Measurements from ENCODE around the gene KIRREL3.

The KIRREL3 gene

DNA sequence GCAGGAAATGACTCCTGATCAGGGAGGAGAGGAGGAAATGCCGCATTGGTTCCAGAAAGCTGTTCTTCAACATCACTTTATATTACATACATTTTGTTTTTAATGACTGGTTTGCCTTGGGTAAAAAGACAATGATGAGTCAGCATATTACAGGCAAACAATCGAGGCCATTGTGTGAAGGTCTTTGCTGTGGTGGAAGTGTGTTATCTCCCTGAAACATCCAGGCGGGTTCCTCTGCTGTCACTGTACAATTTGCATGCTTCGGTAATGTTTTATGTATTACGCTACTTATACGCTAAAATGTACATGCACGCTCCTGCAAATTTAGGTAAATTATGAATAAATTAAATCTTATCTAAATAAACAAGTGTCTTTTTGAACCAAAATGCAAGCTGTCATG lies 161.1 kb downstream of the KIRREL3 start:
- no peak for TF ChIP-seq CTCF (IDR thresholded peaks at IDR 0.05; ENCODE audit: borderline replicate concordance, insufficient read depth, low read depth, low read length)

GRCh38 chr11:126838779-126839178 lies 161.8 kb downstream of the KIRREL3 start:
- H3K4me3 ChIP-seq (ENCODE audit: low read depth, low read length), result no peak overlapping the region
- no peak for TF ChIP-seq CTCF (IDR thresholded peaks at IDR 0.05; ENCODE audit: borderline replicate concordance, insufficient read depth, low read depth, low read length)

More for the DNA sequence above, 161.1 kb downstream of the KIRREL3 start:
- no peak overlapping the region for H3K4me3 ChIP-seq (ENCODE audit: low read depth, low read length)

DNA sequence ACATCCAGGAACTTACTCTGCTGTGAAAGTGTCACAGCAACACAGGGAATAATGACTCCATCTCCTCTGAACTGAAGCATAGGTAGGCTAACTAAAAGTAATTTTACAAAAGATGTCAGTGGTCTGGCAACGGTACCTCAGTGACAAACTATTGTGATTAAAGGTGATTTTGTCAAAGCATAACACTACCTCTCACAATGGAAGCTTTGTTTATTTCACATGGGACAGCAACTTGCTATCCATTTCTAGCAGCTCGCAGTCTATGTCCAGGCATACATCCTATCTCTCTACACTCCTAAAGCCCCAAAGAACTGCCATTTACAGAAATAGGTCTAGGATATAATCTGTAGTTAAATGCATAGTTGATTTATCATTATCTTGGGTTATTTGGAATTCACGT lies 163.0 kb downstream of the KIRREL3 start:
- no peak for TF ChIP-seq CTCF (IDR thresholded peaks at IDR 0.05; ENCODE audit: borderline replicate concordance, insufficient read depth, low read depth, low read length)
- no peak overlapping the region for H3K4me3 ChIP-seq (ENCODE audit: low read depth, low read length)

GRCh38 chr11:126834573-126834972 lies 166.0 kb downstream of the KIRREL3 start:
- H3K4me3 ChIP-seq (ENCODE audit: low read depth, low read length), result no peak overlapping the region
- no peak for TF ChIP-seq CTCF (IDR thresholded peaks at IDR 0.05; ENCODE audit: borderline replicate concordance, insufficient read depth, low read depth, low read length)

- no peak overlapping the region for H3K4me3 ChIP-seq (ENCODE audit: low read depth, low read length)
- no peak for TF ChIP-seq CTCF (IDR thresholded peaks at IDR 0.05; ENCODE audit: borderline replicate concordance, insufficient read depth, low read depth, low read length)
These were observed 166.4 kb downstream of the KIRREL3 start for GRCh38 chr11:126834149-126834548.

DNA sequence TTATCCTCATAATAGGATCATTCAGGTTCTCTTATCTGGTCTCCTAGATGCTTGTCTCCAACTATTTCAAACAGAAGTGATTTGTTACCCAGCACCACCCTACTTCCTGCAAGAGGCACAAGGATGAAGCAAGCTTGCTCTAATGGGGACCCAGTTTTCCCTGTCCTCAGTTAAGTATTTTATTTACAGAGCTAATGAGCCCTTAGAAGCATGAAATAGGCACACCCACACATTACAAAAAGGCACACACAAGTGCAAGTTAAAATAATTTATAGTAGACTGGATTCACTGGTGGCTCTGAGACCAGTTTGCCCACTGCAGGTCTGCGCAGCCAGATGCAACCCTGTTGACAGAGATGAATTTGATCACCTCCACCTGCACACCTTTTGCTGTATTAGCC lies 167.5 kb downstream of the KIRREL3 start:
- TF ChIP-seq CTCF (IDR thresholded peaks at IDR 0.05; ENCODE audit: borderline replicate concordance, insufficient read depth, low read depth, low read length), result no peak
- no peak overlapping the region for H3K4me3 ChIP-seq (ENCODE audit: low read depth, low read length)

DNA sequence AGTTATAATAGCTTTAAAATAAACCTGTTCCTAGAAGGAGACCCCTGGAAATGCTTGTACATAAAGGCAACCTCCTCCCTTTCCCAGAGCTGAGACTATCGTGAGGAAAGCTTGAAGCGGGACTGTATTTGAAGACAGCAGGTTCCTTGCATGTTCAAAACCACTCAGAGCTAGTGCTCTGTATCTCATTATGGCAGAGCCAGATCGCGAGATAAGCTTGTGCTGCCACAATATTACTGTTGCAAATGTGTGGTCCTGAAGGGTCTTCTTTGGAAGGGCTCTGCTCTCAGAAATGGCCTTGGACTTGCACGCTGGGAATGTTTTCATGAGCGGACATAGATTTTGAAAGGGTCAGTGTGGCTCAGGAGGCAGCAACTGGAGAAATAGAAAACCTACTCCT lies 168.2 kb downstream of the KIRREL3 start:
- no peak overlapping the region for H3K4me3 ChIP-seq (ENCODE audit: low read depth, low read length)
- no peak for TF ChIP-seq CTCF (IDR thresholded peaks at IDR 0.05; ENCODE audit: borderline replicate concordance, insufficient read depth, low read depth, low read length)

Measured in GM12875 (cell line).